SK-N-SH treated with all-trans-retinoic acid at 6 μM for 48 hours (cell line): ENCODE data around the gene GCGR.

Source experiments
- BACH2 ChIP-seq: fragments of 250-450 bp; sonication (Bioruptor Pico); IDR thresholded peaks from 2 replicates; pipeline ENCODE4 v1.9.0; 2021; ENCODE audit warnings: mild to moderate bottlenecking, borderline replicate concordance
- CSDC2 ChIP-seq: fragments of 250-450 bp; sonication (Bioruptor Pico); IDR thresholded peaks from 2 replicates; pipeline ENCODE4 v1.5.0; 2020; ENCODE audit warnings: mild to moderate bottlenecking, moderate library complexity
- PATZ1 ChIP-seq: fragments of 250-450 bp; sonication (Bioruptor Pico); IDR thresholded peaks from 2 replicates; pipeline ENCODE4 v1.8.0; 2020; ENCODE audit warnings: mild to moderate bottlenecking, moderate library complexity, borderline replicate concordance
- POU6F1 ChIP-seq: fragments of 250-450 bp; sonication (Bioruptor Pico); IDR thresholded peaks from 2 replicates; pipeline ENCODE4 v1.8.0; 2021; ENCODE audit warnings: low read depth, mild to moderate bottlenecking, moderate library complexity, borderline replicate concordance
- PPARA ChIP-seq: fragments of 250-450 bp; sonication (Bioruptor Pico); IDR thresholded peaks from 2 replicates; pipeline ENCODE4 v1.5.0; 2020; ENCODE audit warnings: mild to moderate bottlenecking, borderline replicate concordance
- RARB ChIP-seq: fragments of 250-450 bp; sonication (Bioruptor Pico); IDR thresholded peaks from 2 replicates; pipeline ENCODE4 v1.8.0; 2021; ENCODE audit warnings: mild to moderate bottlenecking, moderate library complexity
- TCF4 ChIP-seq: fragments of 250-450 bp; sonication (Bioruptor Pico); IDR thresholded peaks from 2 replicates; pipeline ENCODE4 v1.8.0; 2021; ENCODE audit warnings: mild to moderate bottlenecking, moderate library complexity, borderline replicate concordance
- TSHZ2 ChIP-seq: fragments of 250-450 bp; sonication (Bioruptor Pico); IDR thresholded peaks from 2 replicates; pipeline ENCODE4 v1.5.0; 2020; ENCODE audit warnings: mild to moderate bottlenecking, moderate library complexity
- ZNF565 ChIP-seq: fragments of 450-650 bp; formaldehyde crosslinking; conservative IDR thresholded peaks from 2 replicates; pipeline ENCODE4 v1.5.0; 2020; ENCODE audit warnings: low read depth, mild to moderate bottlenecking, moderate library complexity

GRCh38 chr17:81792675-81793615, 11.0 kb upstream of the GCGR start:
- TF ChIP-seq RARB (CRISPR knock-in tag) (no peak), POU6F1 (CRISPR knock-in tag) (no peak), PPARA (CRISPR knock-in tag) (no peak), BACH2 (CRISPR knock-in tag) (no peak), PATZ1 (CRISPR knock-in tag) (no peak), TCF4 (CRISPR knock-in tag) (no peak), CSDC2 (no peak), ZNF565 (CRISPR knock-in tag) (no peak), TSHZ2 (no peak)
